Mammary epithelial cell (primary cell): ENCODE data around the gene SPATA21.

ENCODE experiments used
- CTCF ChIP-seq, 2 donors: IDR thresholded peaks in 1 of 2; conservative IDR thresholded peaks in 1 of 2; 2 replicates each; pipeline ENCODE4 v1.5.1; 2011 to 2012; ENCODE audit warnings: inconsistent platforms in 2 of 2, low read length in 2 of 2, mild to moderate bottlenecking in 2 of 2, control low read depth in 1 of 2, low read depth in 1 of 2; ENCODE audit not compliant: insufficient read depth in 1 of 2; ENCODE audit errors: extremely low read depth in 1 of 2
- EZH2 ChIP-seq: IDR thresholded peaks from 2 replicates; pipeline ENCODE4 v1.6.1; 2012; ENCODE audit warnings: low read length, inconsistent platforms, borderline replicate concordance

DNA sequence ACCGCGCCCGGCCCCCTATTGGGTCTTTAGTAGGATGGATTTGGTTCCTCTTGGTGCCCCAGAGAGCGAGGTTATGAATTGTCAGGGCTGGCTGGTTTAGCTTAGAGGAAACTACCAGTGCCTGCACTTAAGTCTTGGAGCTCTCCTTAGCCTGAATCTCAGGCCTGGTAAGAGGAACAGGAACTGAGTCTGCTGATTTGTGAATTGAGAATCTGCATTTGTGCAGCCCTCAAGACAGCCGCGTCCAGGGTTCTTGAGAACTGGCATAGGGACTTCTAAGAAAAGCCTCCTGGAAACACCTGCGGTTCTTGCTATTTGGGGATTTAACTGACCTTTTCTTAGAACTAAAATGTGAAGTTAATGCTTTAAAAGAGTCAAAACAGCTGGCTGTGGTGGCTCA lies 5.0 kb upstream of the SPATA21 start:
- TF ChIP-seq EZH2: no peak
- TF ChIP-seq CTCF (conservative IDR thresholded peaks at IDR 0.05 in 1 of 2, IDR thresholded peaks at IDR 0.05 in 1 of 2; ENCODE audit: extremely low read depth in 1 of 2, insufficient read depth in 1 of 2, low read depth in 1 of 2, low read length in 2 of 2): no peak
